Right hindlimb (tissue), 1 donor: Measurements from ENCODE around the gene PCBP3.
"Not testable (repeated sequence)": the region's sequence is repeated elsewhere in the genome, so short reads cannot be mapped to it uniquely, and the experiment has no call there.

ENCODE experiments used
- DNase-seq: peaks from one replicate; pipeline ENCODE4 v3.0.0-alpha.2; 2018

PCBP3 gene

GRCh38 chr21:45792682-45793383 lies 149.3 kb downstream of the PCBP3 start:
- no peak for DNase-seq

- DNase-seq: no peak
Measured at GRCh38 chr21:45794027-45794426, 150.5 kb downstream of the PCBP3 start.

GRCh38 chr21:45796003-45796402 lies 152.5 kb downstream of the PCBP3 start:
- DNase-seq: no peak

- DNase-seq: no peak
Measured at GRCh38 chr21:45797338-45797737, 153.8 kb downstream of the PCBP3 start.

GRCh38 chr21:45799765-45800338 lies 156.3 kb downstream of the PCBP3 start:
- no peak for DNase-seq

- DNase-seq: no peak
Measured at GRCh38 chr21:45800339-45801080, 157.0 kb downstream of the PCBP3 start.

- DNase-seq: no peak
Measured at GRCh38 chr21:45801129-45801964, 157.8 kb downstream of the PCBP3 start.

GRCh38 chr21:45801989-45802388 lies 158.5 kb downstream of the PCBP3 start:
- DNase-seq: no peak

- no peak for DNase-seq
Measured at GRCh38 chr21:45802425-45802824, 158.9 kb downstream of the PCBP3 start.

- DNase-seq: no peak
Measured at GRCh38 chr21:45802956-45803617, 159.6 kb downstream of the PCBP3 start.

- no peak for DNase-seq
Measured at GRCh38 chr21:45803618-45804340, 160.3 kb downstream of the PCBP3 start.

- DNase-seq: no peak
Measured at GRCh38 chr21:45804809-45805313, 161.3 kb downstream of the PCBP3 start.

GRCh38 chr21:45805321-45805720 lies 161.8 kb downstream of the PCBP3 start:
- no peak for DNase-seq

GRCh38 chr21:45806042-45806441 lies 162.5 kb downstream of the PCBP3 start:
- DNase-seq: no peak

- DNase-seq: not testable (repeated sequence)
Measured at GRCh38 chr21:45808663-45809062, 165.1 kb downstream of the PCBP3 start.

- DNase-seq: no peak
Measured at GRCh38 chr21:45809421-45809820, 165.9 kb downstream of the PCBP3 start.

GRCh38 chr21:45811136-45811535 lies 167.6 kb downstream of the PCBP3 start:
- no peak for DNase-seq

GRCh38 chr21:45814210-45814940 lies 170.8 kb downstream of the PCBP3 start:
- not testable (repeated sequence) for DNase-seq

GRCh38 chr21:45815781-45816180 lies 172.3 kb downstream of the PCBP3 start:
- DNase-seq: not testable (repeated sequence)

- no peak for DNase-seq
Measured at GRCh38 chr21:45816794-45817193, 173.3 kb downstream of the PCBP3 start.

- no peak for DNase-seq
Measured at GRCh38 chr21:45817345-45817744, 173.8 kb downstream of the PCBP3 start.
